ENCODE data around the gene PHF20. TPM values are rescaled to one million over a fixed set of nuclear protein-coding genes. Genes with fewer than 3 reads are reported as not detected.

Gene PHF20
- polyA plus RNA-seq, 3 donors = 54.7 to 78.2 (median 73.6) TPM

- Histone ChIP-seq H3K4me1 (ENCODE audit: control insufficient read depth in 1 of 2, insufficient read depth in 2 of 2, low read length in 2 of 2) (peaks cover 5 to 6% of the 10 kb centered on the region in 2 donors), H4K20me1 (ENCODE audit: insufficient read depth, low read length) (peaks cover 24% of the 10 kb centered on the region), H3K4me2 (replicated peaks; ENCODE audit: extremely low read depth, low read length, poor library complexity, severe bottlenecking) (no peak overlapping the region), H3K27ac (ENCODE audit: low read depth in 1 of 2, low read length in 2 of 2) (no peak overlapping the region), H2AFZ (ENCODE audit: insufficient read depth, low read depth, low read length, poor library complexity, severe bottlenecking) (no peak overlapping the region), H3K9me3 (replicated peaks in 1 of 2; ENCODE audit: control insufficient read depth in 1 of 2, insufficient read depth in 1 of 2, low read length in 2 of 2) (no peaks in the 10 kb centered on the region), H3K27me3 (ENCODE audit: control insufficient read depth in 2 of 2, insufficient read depth in 2 of 2, low read length in 2 of 2) (no peaks in the 10 kb centered on the region), H3K36me3 (replicated peaks in 1 of 2; ENCODE audit: control insufficient read depth in 1 of 2, insufficient read depth in 2 of 2, low read length in 2 of 2) (peaks cover 43 to 61% of the 10 kb centered on the region in 2 donors), H3K79me2 (ENCODE audit: insufficient read depth, low read length) (peaks cover 11% of the 10 kb centered on the region), H3K9ac (ENCODE audit: insufficient read depth, low read length, poor library complexity, severe bottlenecking) (no peak overlapping the region), H3K4me3 (replicated peaks in 1 of 3; ENCODE audit: low read depth in 2 of 3, low read length in 3 of 3) (no peak overlapping the region)
- peaks cover 39 to 57% of the 10 kb centered on the region in 2 donors for H3K36me3 Mint-ChIP-seq
- peaks cover 5% of the 10 kb centered on the region for H3K4me1 Mint-ChIP-seq
- 84% methylated on average over 8 of the region's 9 CpGs for WGBS (ENCODE audit: insufficient coverage)
- H3K4me3 Mint-ChIP-seq = no peak overlapping the region
- peak overlapping the region in 1 of 7 donors; percentile 52 for H3K27ac Mint-ChIP-seq
- intact Hi-C loops (cut with micrococcal nuclease) = no loop called here
- no peaks in the 10 kb centered on the region for H3K27me3 Mint-ChIP-seq (ENCODE audit: low read depth in 3 of 3)
- H3K9me3 Mint-ChIP-seq = no peaks in the 10 kb centered on the region
- no peak for DNase-seq
- TF ChIP-seq CTCF (IDR thresholded peaks at IDR 0.05) = peak; percentile 7
Measured at GRCh38 chr20:35947489-35947888, 175.7 kb downstream of the PHF20 start.

- peaks cover 9% of the 10 kb centered on the region for H3K4me1 Mint-ChIP-seq
- no peak overlapping the region for H3K4me2 ChIP-seq (replicated peaks; ENCODE audit: extremely low read depth, low read length, poor library complexity, severe bottlenecking)
- H2AFZ ChIP-seq (ENCODE audit: insufficient read depth, low read depth, low read length, poor library complexity, severe bottlenecking) = no peak overlapping the region
- no CpG with 5 or more reads among the region's 2 CpGs for WGBS (ENCODE audit: insufficient coverage)
- H3K36me3 Mint-ChIP-seq = peaks cover 36 to 53% of the 10 kb centered on the region in 2 donors
- H3K4me1 ChIP-seq (ENCODE audit: control insufficient read depth in 1 of 2, insufficient read depth in 2 of 2, low read length in 2 of 2) = peaks cover 9 to 10% of the 10 kb centered on the region in 2 donors
- peaks cover 15% of the 10 kb centered on the region for H3K79me2 ChIP-seq (ENCODE audit: insufficient read depth, low read length)
- peak overlapping the region in 2 of 7 donors; percentile 57 to 77 for H3K27ac Mint-ChIP-seq
- peaks cover 43 to 57% of the 10 kb centered on the region in 2 donors for H3K36me3 ChIP-seq (replicated peaks in 1 of 2; ENCODE audit: control insufficient read depth in 1 of 2, insufficient read depth in 2 of 2, low read length in 2 of 2)
- no peaks in the 10 kb centered on the region for H3K27me3 ChIP-seq (ENCODE audit: control insufficient read depth in 2 of 2, insufficient read depth in 2 of 2, low read length in 2 of 2)
- no peak overlapping the region for H3K9ac ChIP-seq (ENCODE audit: insufficient read depth, low read length, poor library complexity, severe bottlenecking)
- TF ChIP-seq CTCF (IDR thresholded peaks at IDR 0.05) = no peak
- H3K27ac ChIP-seq (ENCODE audit: low read depth in 1 of 2, low read length in 2 of 2) = no peak overlapping the region
- intact Hi-C loops (cut with micrococcal nuclease) = no loop called here
- H3K4me3 ChIP-seq (replicated peaks in 1 of 3; ENCODE audit: low read depth in 2 of 3, low read length in 3 of 3) = no peak overlapping the region
- H4K20me1 ChIP-seq (ENCODE audit: insufficient read depth, low read length) = peaks cover 28% of the 10 kb centered on the region
- H3K9me3 ChIP-seq (replicated peaks in 1 of 2; ENCODE audit: control insufficient read depth in 1 of 2, insufficient read depth in 1 of 2, low read length in 2 of 2) = no peaks in the 10 kb centered on the region
- H3K4me3 Mint-ChIP-seq = no peak overlapping the region
- no peaks in the 10 kb centered on the region for H3K27me3 Mint-ChIP-seq (ENCODE audit: low read depth in 3 of 3)
- no peak for DNase-seq
- H3K9me3 Mint-ChIP-seq = no peaks in the 10 kb centered on the region
Measured at GRCh38 chr20:35947907-35948306, 176.1 kb downstream of the PHF20 start.
